T-helper 2 cell treated with Interferon-gamma antibody and Interleukin-4, amounts not matched to agents 5 μg/mL and 100 μg/mL, for 36 hours (primary cell): ENCODE data around the gene SYNCRIP.
"Not testable (repeated sequence)": the region's sequence is repeated elsewhere in the genome, so short reads cannot be mapped to it uniquely, and the experiment has no call there.

Experiments
- DNase-seq: peaks from one replicate; pipeline ENCODE4 v3.0.0; 2021; ENCODE audit warnings: low spot score
- H3K27ac Mint-ChIP-seq: one replicate; pipeline ENCODE4 v1.8.0; 2021; ENCODE audit warnings: mild to moderate bottlenecking, mixed read lengths
- H3K27me3 Mint-ChIP-seq: one replicate; pipeline ENCODE4 v1.8.0; 2021; ENCODE audit warnings: low read depth, mixed read lengths
- H3K36me3 Mint-ChIP-seq: one replicate; pipeline ENCODE4 v1.8.0; 2021; ENCODE audit warnings: low read depth, mixed read lengths
- H3K4me1 Mint-ChIP-seq: one replicate; pipeline ENCODE4 v1.8.0; 2021; ENCODE audit warnings: low read depth, mixed read lengths
- H3K4me3 Mint-ChIP-seq: one replicate; pipeline ENCODE4 v1.8.0; 2022; ENCODE audit warnings: mild to moderate bottlenecking, moderate library complexity, mixed read lengths
- H3K9me3 Mint-ChIP-seq: one replicate; pipeline ENCODE4 v1.8.0; 2021; ENCODE audit warnings: mixed read lengths

SYNCRIP gene

DNA sequence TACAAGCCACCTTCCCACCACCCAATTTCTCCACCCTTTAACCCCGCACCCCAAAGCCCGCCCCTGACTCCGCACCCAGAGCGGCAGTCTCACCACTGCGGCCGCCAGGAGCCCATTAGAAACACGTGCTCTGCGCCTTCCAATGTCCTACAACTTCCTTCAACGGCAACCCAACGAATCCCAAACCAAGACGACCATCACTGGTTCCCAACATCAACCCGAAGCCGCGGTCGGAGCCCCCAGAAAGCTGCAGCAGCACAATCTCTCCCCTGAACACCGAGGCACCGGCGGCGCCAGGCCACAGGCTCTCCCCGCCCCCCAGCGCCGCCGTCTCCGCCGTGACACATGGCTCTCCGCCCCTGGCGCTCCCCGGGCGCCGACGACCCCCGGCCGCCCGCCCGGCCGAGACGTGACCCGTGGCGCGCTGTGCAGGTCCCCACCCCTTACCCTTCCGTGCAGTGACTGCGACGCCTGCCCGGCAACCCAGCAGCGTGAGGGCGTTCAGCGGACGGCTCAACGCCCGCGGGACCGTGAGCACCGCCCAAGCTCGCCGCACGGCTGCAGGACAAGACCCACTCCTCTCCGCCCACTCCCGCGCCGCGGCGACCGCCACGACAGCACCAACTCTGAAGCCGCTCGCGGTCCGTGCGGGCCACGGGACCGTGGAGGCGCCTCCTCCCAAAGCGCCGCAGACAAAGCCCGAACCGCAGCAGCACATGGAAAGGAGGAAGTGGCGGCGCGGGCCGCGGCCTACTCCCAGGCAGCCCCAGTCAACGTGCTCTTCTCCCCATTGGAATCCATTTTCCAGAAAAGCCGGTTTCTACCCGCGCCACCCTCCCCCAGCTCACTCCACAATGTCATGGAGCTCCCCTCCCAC is 551 bp downstream of the SYNCRIP start:
- H3K4me3 Mint-ChIP-seq: peak overlapping the region; percentile 98
- peak overlapping the region; percentile 99 for H3K27ac Mint-ChIP-seq
- no peaks in the 10 kb centered on the region for H3K9me3 Mint-ChIP-seq
- peaks cover 49% of the 10 kb centered on the region for H3K36me3 Mint-ChIP-seq
- no peaks in the 10 kb centered on the region for H3K27me3 Mint-ChIP-seq
- peak; percentile 52 for DNase-seq
- peaks cover 50% of the 10 kb centered on the region for H3K4me1 Mint-ChIP-seq

GRCh38 chr6:85641522-85641896 is 1.2 kb downstream of the SYNCRIP start:
- H3K27me3 Mint-ChIP-seq: no peaks in the 10 kb centered on the region
- peaks cover 55% of the 10 kb centered on the region for H3K36me3 Mint-ChIP-seq
- H3K4me1 Mint-ChIP-seq: peaks cover 53% of the 10 kb centered on the region
- peak overlapping the region; percentile 98 for H3K4me3 Mint-ChIP-seq
- no peaks in the 10 kb centered on the region for H3K9me3 Mint-ChIP-seq
- no peak for DNase-seq
- peak overlapping the region; percentile 99 for H3K27ac Mint-ChIP-seq

GRCh38 chr6:85640821-85641220 is 1.9 kb downstream of the SYNCRIP start:
- H3K4me3 Mint-ChIP-seq: peak overlapping the region; percentile 98
- no peaks in the 10 kb centered on the region for H3K27me3 Mint-ChIP-seq
- peaks cover 53% of the 10 kb centered on the region for H3K4me1 Mint-ChIP-seq
- peak overlapping the region; percentile 99 for H3K27ac Mint-ChIP-seq
- no peaks in the 10 kb centered on the region for H3K9me3 Mint-ChIP-seq
- H3K36me3 Mint-ChIP-seq: peaks cover 59% of the 10 kb centered on the region
- no peak for DNase-seq

DNA sequence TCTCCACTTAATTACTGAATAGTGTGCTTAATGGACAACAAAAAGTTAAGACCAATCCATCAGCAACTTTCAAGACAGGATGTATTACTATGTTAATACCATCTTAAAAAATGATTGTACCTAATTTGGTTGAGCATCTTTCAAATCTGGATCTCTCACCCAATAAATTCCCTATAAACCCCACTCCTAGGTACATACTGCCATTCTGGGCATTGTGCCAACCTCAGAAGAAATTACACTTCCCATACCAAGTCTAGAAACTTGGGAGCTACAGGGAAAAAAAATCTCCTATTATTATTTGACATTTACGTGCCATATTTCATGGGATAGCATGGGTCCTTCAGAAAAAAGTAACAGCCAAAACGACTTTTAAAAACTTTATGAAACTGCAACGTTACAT is 5.1 kb downstream of the SYNCRIP start:
- Mint-ChIP-seq H3K9me3 (no peaks in the 10 kb centered on the region), H3K4me3 (no peak overlapping the region), H3K4me1 (peaks cover 48% of the 10 kb centered on the region), H3K27ac (no peak overlapping the region), H3K36me3 (peaks cover 78% of the 10 kb centered on the region), H3K27me3 (no peaks in the 10 kb centered on the region)
- DNase-seq: no peak

DNA sequence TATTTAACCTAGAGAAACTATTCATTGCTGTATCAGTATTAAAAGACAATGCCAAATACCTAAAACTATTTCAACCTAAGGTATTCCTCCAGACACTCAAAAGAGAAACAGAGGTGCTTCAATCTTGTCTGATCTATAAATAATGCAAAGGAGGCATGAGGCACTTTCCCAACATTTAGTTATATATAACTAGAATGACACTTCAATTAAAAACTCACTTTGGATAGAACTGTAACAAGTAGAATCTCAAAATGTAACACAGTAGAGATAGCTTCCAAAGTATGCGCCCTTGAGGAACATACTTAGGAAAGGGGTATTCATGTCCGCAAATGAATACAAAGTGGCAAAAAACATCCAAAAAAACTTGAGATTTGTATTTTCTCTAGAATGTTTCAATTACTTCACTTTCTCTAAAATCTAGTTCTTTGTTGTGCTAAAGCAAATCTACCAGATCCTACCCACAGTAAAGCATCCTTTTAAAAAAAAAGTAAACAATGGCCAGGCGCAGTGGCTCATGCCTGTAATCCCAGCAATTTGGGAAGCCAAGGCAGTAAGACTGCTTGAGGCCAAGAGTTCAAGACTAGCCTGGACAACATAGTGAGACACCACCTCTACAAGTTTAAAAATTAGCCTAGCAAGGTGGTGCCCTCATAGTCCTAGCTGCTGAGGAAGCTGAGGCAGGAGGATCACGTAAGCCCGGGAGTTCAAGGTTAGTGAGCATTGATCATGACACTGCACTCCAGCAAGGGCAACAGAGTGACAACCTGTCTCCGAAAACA is 10.3 kb downstream of the SYNCRIP start:
- Mint-ChIP-seq H3K36me3 (peaks cover 72% of the 10 kb centered on the region), H3K4me1 (peaks cover 37% of the 10 kb centered on the region), H3K9me3 (no peaks in the 10 kb centered on the region), H3K27ac (no peak overlapping the region), H3K27me3 (no peaks in the 10 kb centered on the region), H3K4me3 (no peak overlapping the region)
- no peak for DNase-seq

GRCh38 chr6:85631117-85631516 is 11.6 kb downstream of the SYNCRIP start:
- not testable (repeated sequence) for H3K4me3 Mint-ChIP-seq, H3K9me3 Mint-ChIP-seq, H3K27me3 Mint-ChIP-seq, H3K27ac Mint-ChIP-seq, DNase-seq
- H3K4me1 Mint-ChIP-seq: peaks cover 37% of the 10 kb centered on the region
- H3K36me3 Mint-ChIP-seq: peaks cover 69% of the 10 kb centered on the region

DNA sequence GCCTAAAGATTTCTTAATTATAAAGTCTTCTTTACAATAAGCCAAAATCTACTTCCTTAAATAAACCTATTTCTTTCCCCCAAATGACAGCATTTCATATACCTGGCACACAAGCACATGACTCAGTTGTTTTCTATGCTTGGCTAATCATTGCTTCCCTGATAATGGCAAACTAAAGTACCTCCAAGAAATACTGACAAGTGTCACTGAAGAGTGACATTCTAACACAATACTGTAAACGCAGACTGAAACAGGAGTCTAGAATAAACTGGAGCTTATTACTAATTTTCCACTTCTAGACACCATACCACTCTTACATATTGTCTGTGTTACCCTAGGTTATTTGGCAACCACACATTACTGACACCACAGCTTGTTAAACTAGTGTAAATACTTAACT is 14.3 kb downstream of the SYNCRIP start:
- no peak overlapping the region for H3K4me3 Mint-ChIP-seq
- H3K36me3 Mint-ChIP-seq: peaks cover 73% of the 10 kb centered on the region
- no peaks in the 10 kb centered on the region for H3K9me3 Mint-ChIP-seq
- no peaks in the 10 kb centered on the region for H3K27me3 Mint-ChIP-seq
- H3K4me1 Mint-ChIP-seq: peaks cover 46% of the 10 kb centered on the region
- DNase-seq: no peak
- H3K27ac Mint-ChIP-seq: no peak overlapping the region

- H3K27me3 Mint-ChIP-seq: no peaks in the 10 kb centered on the region
- H3K36me3 Mint-ChIP-seq: peaks cover 76% of the 10 kb centered on the region
- no peaks in the 10 kb centered on the region for H3K9me3 Mint-ChIP-seq
- no peak overlapping the region for H3K4me3 Mint-ChIP-seq
- H3K27ac Mint-ChIP-seq: no peak overlapping the region
- no peak for DNase-seq
- H3K4me1 Mint-ChIP-seq: peaks cover 20% of the 10 kb centered on the region
These were observed 22.4 kb downstream of the SYNCRIP start for GRCh38 chr6:85620308-85620707.

DNA sequence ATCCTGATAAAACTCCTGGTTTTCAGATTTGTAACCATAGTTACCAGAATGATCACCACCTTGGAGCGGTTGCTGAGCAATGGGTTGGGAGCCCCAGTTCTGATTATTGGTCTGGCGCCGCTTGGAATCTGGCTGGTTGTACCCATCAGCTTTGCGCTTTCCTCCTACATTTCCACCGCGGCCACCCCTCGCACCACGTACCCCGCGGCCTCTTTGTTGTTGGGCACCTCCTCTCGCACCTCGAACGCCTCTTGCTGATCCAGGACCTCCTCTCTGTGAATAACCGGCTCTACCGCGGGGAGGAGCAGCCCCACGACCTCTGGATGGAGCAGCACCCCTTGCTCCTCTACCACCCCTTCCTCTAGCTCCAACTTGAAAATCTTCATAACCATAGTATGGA is 27.9 kb downstream of the SYNCRIP start:
- H3K27me3 Mint-ChIP-seq: no peaks in the 10 kb centered on the region
- H3K9me3 Mint-ChIP-seq: no peaks in the 10 kb centered on the region
- H3K4me1 Mint-ChIP-seq: peaks cover 10% of the 10 kb centered on the region
- H3K36me3 Mint-ChIP-seq: peaks cover 68% of the 10 kb centered on the region
- H3K27ac Mint-ChIP-seq: no peak overlapping the region
- H3K4me3 Mint-ChIP-seq: no peak overlapping the region
- DNase-seq: no peak

GRCh38 chr6:85612690-85613474 is 29.8 kb downstream of the SYNCRIP start:
- Mint-ChIP-seq H3K27me3 (no peaks in the 10 kb centered on the region), H3K27ac (no peak overlapping the region), H3K9me3 (no peaks in the 10 kb centered on the region), H3K36me3 (peaks cover 70% of the 10 kb centered on the region), H3K4me1 (peaks cover 7% of the 10 kb centered on the region), H3K4me3 (no peak overlapping the region)
- DNase-seq: no peak

GRCh38 chr6:85610182-85610895 is 32.3 kb downstream of the SYNCRIP start:
- Mint-ChIP-seq H3K4me3 (no peak overlapping the region), H3K27me3 (no peaks in the 10 kb centered on the region), H3K9me3 (no peaks in the 10 kb centered on the region), H3K36me3 (peaks cover 60% of the 10 kb centered on the region), H3K27ac (no peak overlapping the region), H3K4me1 (peaks cover 6% of the 10 kb centered on the region)
- no peak for DNase-seq

DNA sequence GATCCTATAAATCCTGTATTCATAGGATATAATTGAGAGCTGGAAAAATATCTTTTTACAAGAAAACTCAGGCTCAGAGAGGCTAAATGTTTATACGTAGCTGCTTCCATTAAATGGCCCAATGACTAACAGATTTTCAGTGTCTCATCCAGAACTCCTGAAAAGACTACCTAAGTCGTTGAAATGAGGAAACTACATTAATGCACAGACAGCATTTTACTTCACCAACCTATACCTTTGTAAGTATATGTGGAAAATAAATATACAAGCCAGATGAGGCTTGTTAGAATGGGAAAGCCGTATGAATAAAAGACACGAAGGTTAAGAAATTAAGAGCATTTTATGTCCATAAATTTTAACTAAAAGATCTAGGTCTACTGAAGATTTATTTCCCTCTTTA is 40.6 kb downstream of the SYNCRIP start:
- Mint-ChIP-seq H3K9me3 (no peaks in the 10 kb centered on the region), H3K4me3 (no peak overlapping the region), H3K4me1 (no peaks in the 10 kb centered on the region), H3K27ac (no peak overlapping the region), H3K36me3 (peaks cover 12% of the 10 kb centered on the region), H3K27me3 (no peaks in the 10 kb centered on the region)
- no peak for DNase-seq

DNA sequence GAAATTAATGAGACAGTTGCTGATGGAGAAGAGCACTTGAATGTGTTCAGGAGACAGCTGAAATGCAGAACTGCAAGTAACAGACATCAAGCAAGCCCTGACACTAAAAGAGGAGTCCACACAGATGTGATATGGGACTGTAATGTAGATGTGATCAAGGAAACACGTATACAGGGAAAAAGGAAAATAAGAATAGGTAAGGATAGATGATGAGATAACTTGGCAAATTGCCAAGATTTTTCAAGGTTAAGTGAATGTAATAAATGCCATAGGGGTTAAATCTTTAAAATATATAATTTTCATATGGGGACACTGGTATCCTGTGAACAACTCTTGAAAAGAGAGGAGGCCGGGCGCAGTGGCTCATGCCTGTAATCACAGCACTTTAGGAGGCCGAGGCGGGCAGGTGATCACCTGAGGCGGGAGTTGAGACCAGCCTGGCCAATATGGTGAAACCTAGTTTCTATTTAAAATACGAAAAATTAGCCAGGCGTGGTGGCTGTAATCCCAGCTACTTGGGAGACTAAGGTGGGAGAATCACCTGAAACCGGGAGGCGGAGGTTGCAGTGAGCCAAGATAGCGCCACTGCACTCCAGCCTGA is 41.9 kb downstream of the SYNCRIP start:
- DNase-seq: no peak
- Mint-ChIP-seq H3K9me3 (no peaks in the 10 kb centered on the region), H3K4me3 (no peak overlapping the region), H3K27me3 (no peaks in the 10 kb centered on the region), H3K27ac (no peak overlapping the region), H3K36me3 (peaks cover 10% of the 10 kb centered on the region), H3K4me1 (no peaks in the 10 kb centered on the region)
